Thyroid gland (tissue), 4 donors: ENCODE results near the gene NIM1K. TPM values are rescaled to one million over a fixed set of nuclear protein-coding genes. Genes with fewer than 3 reads are reported as not detected.

Source experiments
- DNase-seq, 2 donors: peaks; one replicate each; pipeline ENCODE4 v3.0.0-alpha.2; 2019
- H3K27ac ChIP-seq, 3 donors: fragments of 200-600 bp; sonication (generic); 1 replicate in 2 of 3; 2 replicates in 1 of 3; pipeline ENCODE4 v1.5.1; 2016 to 2019; ENCODE audit warnings: mild to moderate bottlenecking in 1 of 3, moderate library complexity in 1 of 3
- H3K27me3 ChIP-seq: fragments of 200-600 bp; sonication (generic); one replicate; pipeline ENCODE4 v1.5.1; 2019
- H3K36me3 ChIP-seq, 2 donors: fragments of 200-600 bp; sonication (generic); one replicate each; pipeline ENCODE4 v1.5.1; 2016 to 2019
- H3K4me1 ChIP-seq, 2 donors: fragments of 200-600 bp; sonication (generic); one replicate each; pipeline ENCODE4 v1.5.1; 2017 to 2019
- H3K4me3 ChIP-seq, 3 donors: fragments of 200-600 bp; sonication (generic); replicated peaks in 1 of 3; 1 replicate in 2 of 3; 2 replicates in 1 of 3; pipeline ENCODE4 v1.5.1; 2016; ENCODE audit warnings: mild to moderate bottlenecking in 1 of 3
- H3K9me3 ChIP-seq: fragments of 200-600 bp; sonication (generic); one replicate; pipeline ENCODE4 v1.5.1; 2017
- CTCF ChIP-seq, 6 experiments: fragments of 200-600 bp in 3 of 6; fragments of 450-650 bp in 3 of 6; sonication (generic) in 3 of 6; IDR thresholded peaks; one replicate each; pipeline ENCODE4 v1.5.1; 2016 to 2019; ENCODE audit warnings: antibody characterized with exemption in 6 of 6, mild to moderate bottlenecking in 2 of 6, inconsistent platforms in 1 of 6, moderate library complexity in 1 of 6
- POLR2A ChIP-seq, 2 donors: fragments of 450-650 bp; IDR thresholded peaks; one replicate each; pipeline ENCODE4 v1.6.1; 2017; ENCODE audit warnings: antibody characterized with exemption in 2 of 2, mild to moderate bottlenecking in 2 of 2, moderate library complexity in 1 of 2
- WGBS, 2 donors: methylation state at CpG; one replicate each; pipeline ENCODE4 v1.1.5; 2017; 5-methylcytosine and 5-hydroxymethylcytosine counted together
- intact Hi-C: fragments of 100-400 bp; cut with DNase I; formaldehyde crosslinking; loops from one replicate; pipeline ENCODE4 v1.15.1; 2023
- total RNA-seq, 4 donors: library from RNA; depleted of rRNA; stranded (reverse); fragments of >200 nt; gene quantifications; one replicate each; pipeline ENCODE4 v1.2.3, GENCODE V29; 2016

The NIM1K gene
- total RNA-seq, 4 donors from 2014 or later, result 0.40 to 2.1 (median 0.58) TPM

- DNase-seq, result no peak
- H3K9me3 ChIP-seq, result no peaks in the 10 kb centered on the region
- WGBS, 2 donors, result 77 to 85% methylated on average over 6 of the region's 6 CpGs
- H3K36me3 ChIP-seq, result no peaks in the 10 kb centered on the region
- H3K27me3 ChIP-seq, result no peaks in the 10 kb centered on the region
- H3K4me3 ChIP-seq, result no peak overlapping the region
- intact Hi-C loops, result no loop called here
- H3K4me1 ChIP-seq, result no peaks in the 10 kb centered on the region
- TF ChIP-seq CTCF (IDR thresholded peaks at IDR 0.05) (no peak), POLR2A (IDR thresholded peaks at IDR 0.05) (no peak)
- H3K27ac ChIP-seq, result no peak overlapping the region
Observed at GRCh38 chr5:43210570-43210969, 18.5 kb downstream of the NIM1K start.

GRCh38 chr5:43213951-43214350 is 21.9 kb downstream of the NIM1K start:
- no peak overlapping the region for H3K4me3 ChIP-seq
- no peaks in the 10 kb centered on the region for H3K9me3 ChIP-seq
- 75 to 80% methylated on average over 2 of the region's 2 CpGs for whole genome bisulfite sequencing, 2 donors
- TF ChIP-seq CTCF (IDR thresholded peaks at IDR 0.05) (no peak), POLR2A (IDR thresholded peaks at IDR 0.05) (no peak)
- no peak overlapping the region for H3K27ac ChIP-seq
- no peaks in the 10 kb centered on the region for H3K27me3 ChIP-seq
- no peak for DNase-seq
- H3K36me3 ChIP-seq, result no peaks in the 10 kb centered on the region
- H3K4me1 ChIP-seq, result no peaks in the 10 kb centered on the region
- intact Hi-C loops, result no loop called here

GRCh38 chr5:43215073-43215631 is 23.1 kb downstream of the NIM1K start:
- no peak overlapping the region for H3K27ac ChIP-seq
- no peaks in the 10 kb centered on the region for H3K9me3 ChIP-seq
- peak; percentile 20 to 40 for DNase-seq
- H3K4me1 ChIP-seq, result no peaks in the 10 kb centered on the region
- TF ChIP-seq CTCF (IDR thresholded peaks at IDR 0.05), result no peak
- TF ChIP-seq POLR2A (IDR thresholded peaks at IDR 0.05), result no peak
- H3K27me3 ChIP-seq, result no peaks in the 10 kb centered on the region
- whole genome bisulfite sequencing, 2 donors, result 73 to 77% methylated on average over 11 of the region's 11 CpGs
- intact Hi-C loops, result no loop called here
- H3K4me3 ChIP-seq, result no peak overlapping the region
- H3K36me3 ChIP-seq, result no peaks in the 10 kb centered on the region

- Histone ChIP-seq H3K36me3 (no peaks in the 10 kb centered on the region), H3K27ac (no peak overlapping the region), H3K4me1 (no peaks in the 10 kb centered on the region), H3K4me3 (no peak overlapping the region), H3K27me3 (no peaks in the 10 kb centered on the region), H3K9me3 (no peaks in the 10 kb centered on the region)
- DNase-seq, result no peak
- intact Hi-C loops, result no loop called here
- WGBS, 2 donors, result 77 to 85% methylated on average over 2 of the region's 2 CpGs
- TF ChIP-seq POLR2A (IDR thresholded peaks at IDR 0.05) (no peak), CTCF (IDR thresholded peaks at IDR 0.05) (no peak)
Observed at GRCh38 chr5:43216941-43217340, 24.9 kb downstream of the NIM1K start.

GRCh38 chr5:43219120-43219519 is 27.1 kb downstream of the NIM1K start:
- TF ChIP-seq CTCF (IDR thresholded peaks at IDR 0.05) (no peak), POLR2A (IDR thresholded peaks at IDR 0.05) (no peak)
- intact Hi-C loops, result no loop called here
- H3K4me3 ChIP-seq, result no peak overlapping the region
- no peak for DNase-seq
- 89 to 96% methylated on average over 1 of the region's 1 CpG for WGBS, 2 donors
- no peak overlapping the region for H3K27ac ChIP-seq
- no peaks in the 10 kb centered on the region for H3K36me3 ChIP-seq
- no peaks in the 10 kb centered on the region for H3K4me1 ChIP-seq
- no peaks in the 10 kb centered on the region for H3K9me3 ChIP-seq
- H3K27me3 ChIP-seq, result no peaks in the 10 kb centered on the region
